GM19463 (cell line): ENCODE measurements around the gene HLCS.

Experiments used
- ATAC-seq: cut with Tn5 transposase; IDR thresholded peaks from one replicate; pipeline ENCODE4 v1.9.1; 2021; ENCODE audit warnings: mild to moderate bottlenecking, moderate library complexity; ENCODE audit not compliant: unreplicated experiment

Gene HLCS

DNA sequence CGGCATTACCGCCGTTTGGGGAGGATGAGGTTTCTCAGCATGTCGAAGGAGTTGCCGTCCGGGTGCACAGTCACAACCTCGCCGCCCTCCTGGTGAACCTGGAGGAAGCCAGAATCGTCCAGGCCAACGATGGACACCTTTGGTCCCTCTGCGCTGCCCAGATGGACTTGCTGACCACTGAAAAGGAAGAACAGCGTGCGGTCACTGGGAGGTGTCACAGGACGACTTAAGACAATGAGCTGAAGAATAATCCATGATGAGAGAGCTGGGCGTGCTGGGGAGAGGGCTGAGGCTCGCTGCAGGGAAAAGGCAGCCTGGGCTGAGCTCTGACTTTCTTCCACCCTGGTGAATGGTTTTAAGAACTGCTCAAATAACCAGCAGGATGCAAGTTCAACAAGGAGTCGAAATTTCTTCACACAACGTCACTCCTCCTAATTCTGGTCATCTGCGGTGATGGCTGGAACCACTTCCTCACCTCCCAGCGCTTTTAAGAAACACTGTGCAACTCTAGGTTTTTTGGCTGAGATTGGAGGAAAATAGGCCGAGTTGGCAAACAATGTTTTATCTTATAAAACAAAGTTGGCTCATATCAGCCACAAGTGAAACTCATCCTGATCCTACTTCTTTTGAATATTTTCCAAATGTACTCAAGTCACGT lies 212.1 kb downstream of the HLCS start:
- no peak for ATAC-seq

DNA sequence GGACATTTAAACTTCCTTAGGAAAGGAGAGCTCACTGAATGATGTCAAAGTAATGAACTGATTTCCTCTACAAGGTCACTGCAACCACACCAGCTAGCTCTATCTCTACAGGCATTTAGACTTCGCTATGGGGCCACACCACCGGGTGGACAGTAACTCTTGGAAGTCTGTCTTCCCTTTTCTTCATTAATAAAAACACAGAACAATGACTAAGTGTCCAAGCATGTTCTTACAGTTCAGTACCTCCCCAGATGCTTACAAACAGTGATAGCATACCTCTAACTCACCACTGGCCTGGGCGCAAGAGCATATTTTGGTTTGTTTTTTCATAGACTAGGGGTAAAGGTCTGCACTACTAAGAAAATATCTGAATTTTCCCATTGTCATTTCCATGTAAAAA lies 212.9 kb downstream of the HLCS start:
- no peak for ATAC-seq

DNA sequence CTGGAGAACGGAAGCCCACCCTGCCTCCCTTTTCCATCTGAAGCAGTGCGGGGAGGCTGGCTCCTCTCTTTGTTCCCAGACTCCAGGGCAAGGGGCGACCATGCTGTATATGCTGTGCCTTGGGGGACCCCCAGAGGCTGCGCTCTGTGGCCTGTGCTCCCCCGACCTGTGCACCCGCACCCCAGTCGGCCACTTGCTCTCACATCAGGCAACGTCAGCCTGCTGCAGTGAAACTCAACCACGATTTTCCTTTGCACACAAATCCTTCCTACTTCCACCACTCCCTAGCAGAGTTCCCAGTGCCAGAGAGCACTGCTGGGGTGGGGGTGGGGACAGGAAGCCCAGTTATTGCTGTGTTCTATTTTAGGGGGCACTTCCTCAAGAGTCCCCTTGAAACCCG lies 215.1 kb downstream of the HLCS start:
- no peak for ATAC-seq

DNA sequence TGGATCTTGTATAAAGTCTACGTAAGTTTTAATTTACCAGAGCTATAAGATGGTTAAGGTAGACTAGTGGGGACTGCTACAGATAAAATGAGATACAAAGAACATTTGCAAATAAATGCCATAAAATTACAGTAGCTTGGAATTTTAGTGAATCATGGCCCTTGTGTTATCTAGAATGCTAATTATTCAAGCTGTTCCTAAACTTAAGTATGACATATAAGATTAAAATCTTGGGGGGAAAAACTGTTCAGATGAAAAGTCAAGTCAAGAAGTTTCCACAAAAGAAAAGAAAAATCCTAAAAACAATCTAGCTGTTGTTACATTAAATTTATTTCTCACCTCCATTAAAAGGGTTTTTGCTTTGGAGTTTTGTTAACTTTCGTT lies 215.9 kb downstream of the HLCS start:
- ATAC-seq = no peak

DNA sequence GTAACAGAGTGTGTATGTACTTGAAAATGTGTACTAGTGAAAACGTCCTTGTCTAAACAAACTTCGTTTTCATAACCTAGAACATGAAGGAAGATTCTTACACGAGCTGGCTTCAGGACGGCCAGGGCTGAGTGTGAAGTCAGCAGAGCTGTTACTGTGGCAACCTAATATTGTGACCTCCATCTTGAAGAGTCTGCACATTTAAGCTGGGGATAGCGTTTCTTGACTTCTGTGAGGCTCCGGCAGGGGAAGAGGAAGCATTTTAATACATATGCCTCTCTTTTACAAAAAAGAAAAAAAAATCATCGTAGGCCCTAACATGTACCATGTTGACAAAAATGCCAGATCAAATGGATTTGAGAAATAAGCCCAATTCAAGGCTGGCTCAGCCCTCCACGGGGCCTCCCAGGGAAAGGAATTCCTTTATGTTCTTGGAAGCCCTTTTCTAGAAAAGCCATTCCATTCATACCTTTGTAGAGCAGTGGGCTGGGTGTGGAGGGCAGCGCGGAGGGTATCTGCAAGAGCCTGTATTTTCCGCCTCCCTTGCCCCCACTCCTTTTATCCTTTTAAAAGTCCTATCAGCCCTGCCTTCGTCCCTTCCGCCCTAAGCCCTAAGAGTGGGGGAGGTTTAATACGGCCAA lies 216.4 kb downstream of the HLCS start:
- no peak for ATAC-seq

DNA sequence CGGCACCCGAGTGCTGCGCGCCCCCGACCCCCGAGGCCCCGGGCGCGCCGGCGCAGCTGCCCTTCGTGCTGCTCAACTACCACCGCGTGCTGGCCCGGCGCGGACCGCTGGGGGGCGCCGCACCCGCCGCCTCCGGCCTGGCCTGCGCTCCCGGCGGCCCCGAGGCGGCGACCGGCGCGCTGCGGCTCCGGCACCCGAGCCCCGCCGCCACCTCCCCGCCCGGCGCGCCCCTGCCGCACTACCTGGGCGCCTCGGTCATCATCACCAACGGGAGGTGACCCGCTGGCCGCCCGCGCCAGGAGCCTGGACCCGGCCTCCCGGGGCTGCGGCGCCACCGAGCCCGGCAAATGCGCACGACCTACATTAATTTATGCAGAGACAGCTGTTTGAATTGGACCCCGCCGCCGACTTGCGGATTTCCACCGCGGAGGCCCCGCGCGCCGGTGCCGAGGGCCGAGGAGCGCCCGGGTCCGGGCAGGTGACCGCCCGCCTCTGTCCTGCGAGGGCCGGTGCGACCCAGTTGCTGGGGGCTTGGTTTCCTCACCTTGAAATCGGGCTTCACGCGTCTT lies 218.6 kb downstream of the HLCS start:
- ATAC-seq = no peak

DNA sequence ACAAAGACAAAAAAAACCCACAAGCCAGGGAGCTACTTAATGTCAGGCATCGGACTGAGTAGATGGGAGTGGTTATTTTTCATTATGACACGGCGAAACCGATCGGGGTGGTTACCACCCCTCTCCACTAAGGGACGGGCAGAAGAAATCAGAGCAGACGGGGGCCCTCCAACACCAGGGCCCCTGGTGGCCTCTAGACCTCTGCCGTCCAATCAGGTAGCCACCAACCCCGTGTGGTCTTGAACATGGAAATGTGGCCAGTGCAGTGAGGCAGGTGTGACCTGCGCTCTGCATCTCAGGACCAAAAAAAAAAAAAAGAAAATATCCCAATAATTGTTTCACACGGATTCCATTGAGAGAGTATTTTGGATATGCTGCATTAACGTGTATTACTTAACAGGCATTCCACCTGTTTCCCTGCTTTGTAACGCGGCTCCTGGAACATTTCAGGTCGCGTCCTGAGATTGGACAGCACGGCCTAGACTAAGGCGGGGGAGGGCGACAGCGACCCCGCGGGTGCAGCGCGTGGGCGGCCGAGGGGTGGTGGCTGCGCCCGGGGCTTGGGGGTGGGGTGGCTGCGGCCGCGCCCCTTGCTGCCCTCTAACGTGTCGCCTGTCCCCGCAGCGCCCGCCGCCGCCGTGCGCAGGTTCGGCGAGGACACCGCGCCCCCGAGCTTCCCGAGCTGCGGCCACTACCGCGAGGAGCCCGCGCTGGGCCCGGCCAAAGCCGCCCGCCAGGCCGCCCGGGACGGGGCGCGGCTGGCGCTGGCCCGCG lies 219.2 kb downstream of the HLCS start:
- ATAC-seq = no peak

DNA sequence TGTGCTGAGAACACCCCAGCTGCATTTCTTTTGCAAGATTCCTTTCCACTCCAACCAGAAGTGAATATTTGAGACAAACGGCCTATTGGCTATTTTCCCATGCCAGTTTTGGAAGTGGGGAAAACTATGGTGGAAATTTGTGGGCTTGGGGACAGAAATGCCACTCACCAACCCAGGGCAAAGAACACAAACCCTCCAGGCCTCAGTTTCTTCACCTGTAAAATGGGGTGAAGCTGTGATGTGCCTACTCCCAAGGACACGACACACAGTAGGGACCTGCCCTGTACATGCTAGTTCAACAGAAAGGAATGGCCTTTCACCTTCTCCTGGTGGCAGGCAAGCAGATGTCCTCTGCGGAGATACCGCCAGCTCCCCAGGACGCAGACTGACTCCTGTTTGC lies 221.0 kb downstream of the HLCS start:
- no peak for ATAC-seq

DNA sequence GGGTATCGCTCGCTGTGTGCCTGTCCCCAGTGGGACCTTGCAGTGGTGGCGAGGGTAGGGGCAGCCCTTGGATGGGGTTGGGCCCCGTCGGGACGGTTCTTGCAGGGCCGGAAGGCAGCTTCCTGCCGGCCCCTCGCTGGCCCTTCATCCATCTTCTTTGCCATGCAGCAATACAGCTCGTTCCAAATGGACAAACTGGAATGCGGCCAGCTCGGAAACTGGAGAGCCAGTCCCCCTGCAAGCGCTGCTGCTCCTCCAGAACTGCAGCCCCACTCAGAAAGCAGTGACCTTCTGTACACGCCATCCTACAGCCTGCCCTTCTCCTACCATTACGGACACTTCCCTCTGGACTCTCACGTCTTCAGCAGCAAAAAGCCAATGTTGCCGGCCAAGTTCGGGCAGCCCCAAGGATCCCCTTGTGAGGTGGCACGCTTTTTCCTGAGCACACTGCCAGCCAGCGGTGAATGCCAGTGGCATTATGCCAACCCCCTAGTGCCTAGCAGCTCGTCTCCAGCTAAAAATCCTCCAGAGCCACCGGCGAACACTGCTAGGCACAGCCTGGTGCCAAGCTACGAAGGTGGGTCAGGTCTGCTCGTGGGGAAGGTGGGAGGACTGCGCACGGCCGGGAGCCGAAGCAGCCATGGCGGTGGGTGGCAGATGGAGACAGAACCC lies 221.8 kb downstream of the HLCS start:
- ATAC-seq = no peak

DNA sequence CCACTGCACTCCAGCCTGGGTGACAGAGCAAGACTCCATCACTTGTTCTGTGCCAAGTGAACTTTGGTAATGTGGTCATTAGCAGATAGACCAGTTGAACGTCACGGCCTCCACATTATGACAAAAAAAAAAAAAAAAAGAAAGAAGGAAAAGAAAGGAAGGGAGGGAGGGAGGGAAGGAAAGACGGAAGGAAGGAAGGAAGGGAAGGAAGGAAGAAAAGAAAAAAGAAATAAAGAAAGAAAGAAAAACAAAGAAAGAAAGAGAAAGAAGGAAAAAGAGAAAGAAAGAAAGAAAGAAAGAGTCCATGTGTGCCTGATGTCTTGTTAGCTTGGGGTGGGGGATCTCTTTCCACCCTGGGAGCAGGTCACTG lies 222.3 kb downstream of the HLCS start:
- no peak for ATAC-seq

DNA sequence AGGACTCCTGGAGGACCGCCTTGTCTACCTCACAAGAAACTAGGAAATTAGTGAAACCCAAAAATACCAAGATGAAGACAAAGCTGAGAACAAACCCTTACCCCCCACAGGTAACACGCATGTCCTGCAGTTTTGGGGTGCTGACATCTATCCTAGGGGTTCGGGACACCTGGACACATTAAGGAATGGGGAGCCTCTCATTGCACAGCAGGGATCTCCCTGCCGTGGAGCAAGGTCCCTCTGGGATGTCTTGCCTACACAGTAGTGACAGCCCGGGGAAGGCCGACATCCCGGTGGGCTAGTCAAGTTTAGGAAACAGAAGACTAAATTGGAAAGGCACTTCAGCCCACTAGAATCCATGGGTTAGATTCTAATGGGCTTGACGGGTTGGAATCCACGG lies 223.0 kb downstream of the HLCS start:
- ATAC-seq = no peak

DNA sequence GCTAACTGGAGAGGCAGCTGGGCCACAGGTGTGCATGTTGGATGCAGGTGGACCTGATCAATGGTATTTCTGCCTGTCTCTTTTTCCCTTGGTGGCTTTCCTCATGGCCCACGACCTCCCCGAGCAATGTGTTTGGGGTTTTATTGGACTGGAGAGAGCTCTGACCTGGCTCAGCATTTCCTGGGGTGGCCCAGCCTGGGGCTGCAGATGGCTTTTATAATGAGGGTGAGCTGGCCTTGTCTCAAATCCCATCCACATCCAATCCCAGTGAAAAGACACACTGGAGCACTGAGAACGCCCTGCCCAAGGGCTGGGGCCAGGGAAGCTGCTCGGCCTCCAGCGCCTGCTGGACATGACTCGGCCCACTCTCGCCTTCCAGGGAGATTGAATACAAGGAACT lies 223.5 kb downstream of the HLCS start:
- no peak for ATAC-seq

DNA sequence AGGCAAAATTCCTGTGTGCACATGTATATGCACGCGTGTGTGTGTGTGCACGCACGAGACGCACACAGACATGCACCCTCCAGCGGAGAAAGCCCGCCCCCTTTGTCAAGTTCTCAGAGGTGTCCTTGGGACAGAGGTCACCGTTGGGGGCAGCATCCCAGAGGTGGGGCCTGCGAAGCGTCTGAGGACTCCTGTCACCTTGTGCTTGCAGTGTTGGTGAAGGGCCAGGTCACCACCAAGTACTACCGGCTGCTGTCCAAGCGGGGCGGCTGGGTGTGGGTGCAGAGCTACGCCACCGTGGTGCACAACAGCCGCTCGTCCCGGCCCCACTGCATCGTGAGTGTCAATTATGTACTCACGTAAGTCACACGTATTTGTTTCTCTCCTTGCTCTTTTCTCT lies 225.0 kb downstream of the HLCS start:
- no peak for ATAC-seq

DNA sequence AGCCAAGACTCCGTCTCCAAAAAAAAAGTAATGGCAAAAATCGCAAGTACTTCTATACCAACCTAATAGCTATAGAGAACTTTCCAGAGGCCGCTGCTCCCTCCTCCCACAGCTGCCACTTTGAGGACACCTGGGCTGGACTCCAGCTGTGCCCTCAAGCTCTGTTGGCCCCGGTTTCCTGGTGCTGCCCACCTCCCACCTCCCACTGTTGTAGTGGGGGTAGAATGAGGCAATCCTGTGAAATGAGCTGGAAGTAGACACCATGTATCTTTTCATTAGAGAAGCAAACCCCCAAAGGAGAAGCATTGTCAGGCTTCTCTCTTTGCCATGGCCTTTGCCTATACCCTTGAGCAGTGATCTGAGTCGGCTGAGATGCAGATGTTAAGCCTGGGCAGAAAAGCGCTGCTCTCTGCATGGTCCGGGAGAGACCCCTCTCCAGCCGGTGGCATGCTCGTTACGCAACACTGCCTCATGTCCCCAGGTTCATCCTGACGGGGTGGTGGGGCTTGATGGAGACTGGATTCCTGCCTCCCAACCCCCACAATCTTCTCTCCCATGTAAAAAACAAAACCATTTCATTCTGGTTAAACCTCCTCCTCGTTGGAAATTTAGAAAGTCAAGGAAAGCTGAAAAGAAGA lies 227.9 kb downstream of the HLCS start:
- no peak for ATAC-seq

DNA sequence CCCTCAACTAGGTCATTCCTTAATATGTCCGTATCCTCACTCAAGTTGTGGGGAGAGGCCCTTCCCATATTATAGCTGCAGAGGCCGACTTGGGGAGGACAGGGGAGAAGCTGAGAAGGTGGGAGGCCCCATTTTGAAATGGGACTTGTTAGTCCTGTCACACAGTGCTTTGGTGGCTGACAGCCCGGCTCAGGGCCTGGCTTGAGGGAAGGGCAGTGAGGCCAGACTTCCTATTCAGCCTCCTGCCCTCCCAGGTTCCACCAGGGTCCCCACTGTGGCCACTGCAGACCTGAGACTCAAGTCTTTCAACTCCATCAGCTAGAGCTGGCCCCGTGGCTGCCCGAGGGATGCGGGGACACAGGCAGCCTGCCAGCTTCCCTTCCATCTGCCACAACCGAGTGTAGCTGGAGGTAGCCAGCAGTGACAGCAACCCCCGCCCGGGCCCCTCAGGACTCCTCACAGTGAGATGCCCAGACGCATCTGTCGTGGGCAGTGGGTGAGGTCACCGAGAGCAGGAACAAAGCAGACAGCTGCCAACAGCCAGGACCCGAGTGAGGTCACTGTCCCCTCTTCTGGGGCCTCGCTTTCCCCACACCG lies 230.6 kb downstream of the HLCS start:
- ATAC-seq = no peak

DNA sequence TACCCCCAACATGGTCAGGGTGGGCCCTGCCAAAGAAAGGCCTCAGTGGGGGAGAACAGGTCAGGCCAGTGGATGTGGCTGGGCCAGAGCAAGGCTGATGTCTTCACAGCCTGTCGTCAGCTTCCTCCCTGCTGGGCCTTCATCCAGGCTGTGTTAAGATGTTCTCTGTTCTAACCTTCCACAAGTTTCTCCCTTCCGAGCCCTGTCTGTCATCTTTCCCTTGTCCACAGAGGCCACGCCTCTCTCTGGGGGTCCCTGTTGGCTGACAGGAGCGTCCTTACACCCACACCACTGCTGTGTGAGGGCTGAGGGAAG lies 231.3 kb downstream of the HLCS start:
- no peak for ATAC-seq

DNA sequence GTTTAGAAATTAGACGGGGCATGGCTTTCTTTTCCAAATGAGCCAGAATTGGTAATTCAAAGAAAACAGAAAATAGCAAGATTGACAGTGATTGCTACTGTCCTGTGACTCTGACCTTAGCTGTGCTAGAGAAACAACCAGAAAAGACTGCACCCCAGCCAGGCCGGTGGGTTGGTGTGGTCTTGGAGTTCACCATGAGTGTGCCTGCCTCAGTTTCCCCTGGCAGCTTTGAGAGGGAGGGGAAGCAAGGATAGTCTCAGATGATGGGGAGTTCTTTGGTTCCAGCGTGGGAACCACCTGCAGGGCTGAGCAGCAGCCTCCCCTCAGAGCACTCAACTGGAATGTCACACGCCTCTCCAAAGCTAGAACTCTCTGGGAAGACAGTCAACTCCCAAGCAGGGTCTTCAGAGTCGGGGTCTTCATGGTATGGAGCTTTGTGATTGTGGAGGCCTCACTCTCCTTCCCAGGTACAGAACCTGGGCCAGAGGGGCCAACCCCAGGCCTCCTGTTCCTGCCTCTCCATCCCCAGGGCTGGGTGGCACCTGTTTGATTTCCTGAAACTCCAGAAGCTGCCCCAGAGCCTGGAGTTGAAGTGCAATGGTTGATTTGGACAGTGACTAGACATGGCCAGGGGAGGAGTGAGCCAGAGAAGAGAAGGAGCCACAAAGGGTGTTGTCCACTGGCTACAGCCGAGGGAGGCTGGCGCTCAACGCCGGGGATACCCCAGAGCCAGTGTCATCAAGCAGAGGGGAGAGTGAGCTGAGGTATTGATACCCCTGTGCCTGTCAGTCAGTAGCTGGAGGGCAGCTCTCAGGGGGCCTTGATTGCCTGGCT lies 231.9 kb downstream of the HLCS start:
- no peak for ATAC-seq

DNA sequence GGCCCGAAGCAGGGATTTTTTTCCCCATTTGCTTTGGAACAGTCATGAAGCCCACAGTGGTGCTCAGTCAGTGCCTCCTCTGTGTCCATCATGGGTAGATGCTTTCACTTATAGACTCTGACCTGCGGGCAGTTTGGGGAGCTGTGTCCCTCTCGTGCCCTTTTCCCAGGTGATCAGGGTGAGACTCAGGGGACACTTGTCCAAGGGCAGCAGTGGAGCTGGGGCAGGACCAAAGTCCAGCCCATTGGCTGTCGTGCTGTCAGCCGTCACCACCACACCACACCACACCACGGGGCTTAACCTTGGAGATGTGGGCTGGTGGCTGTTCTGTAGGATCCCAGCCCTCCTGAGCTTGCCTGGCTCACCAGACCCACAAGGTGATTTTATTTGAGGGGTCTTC lies 232.6 kb downstream of the HLCS start:
- ATAC-seq = no peak

DNA sequence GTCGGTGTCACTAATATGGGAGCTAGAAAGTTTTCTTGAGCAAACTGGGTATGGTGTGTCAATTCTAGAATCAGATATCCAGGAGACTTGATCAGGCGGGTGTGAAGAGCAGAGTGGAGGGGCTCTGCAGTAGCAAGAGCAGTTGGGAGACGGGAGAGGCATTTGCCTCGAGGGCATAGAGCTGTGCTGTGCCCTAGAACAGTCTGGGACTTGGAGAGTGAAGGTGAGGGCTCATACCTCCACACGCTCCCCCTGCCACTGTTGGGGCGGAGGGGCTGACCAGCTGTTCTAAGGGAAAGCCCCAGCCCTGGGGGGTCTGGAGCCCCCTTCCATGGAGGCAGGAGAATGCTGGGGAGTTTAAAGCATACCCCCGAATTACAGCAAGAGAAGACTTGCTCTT lies 233.7 kb downstream of the HLCS start:
- ATAC-seq = no peak

DNA sequence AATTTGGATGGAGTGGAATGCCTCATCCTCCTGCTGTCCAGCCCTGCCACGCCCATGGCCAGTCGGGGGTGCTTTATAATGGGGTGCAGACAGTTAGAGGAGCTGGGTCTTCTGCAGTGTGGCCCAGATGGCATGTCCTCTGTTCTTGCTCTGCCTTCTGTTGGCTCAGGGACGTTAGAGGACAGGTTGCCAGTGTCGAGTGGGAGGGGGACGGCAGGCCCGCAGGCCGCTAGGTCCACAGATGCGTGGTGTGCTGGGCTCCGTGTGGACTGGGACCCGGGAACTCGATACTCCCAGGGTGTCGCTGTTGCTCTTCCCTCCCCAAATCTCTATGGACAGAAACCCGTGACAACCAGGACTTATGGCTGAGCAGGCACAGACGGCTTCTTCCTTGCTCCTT lies 234.3 kb downstream of the HLCS start:
- no peak for ATAC-seq
